HG03457 (cell line): ENCODE data around the gene CFDP1.
"Not testable (repeated sequence)": the region's sequence is repeated elsewhere in the genome, so short reads cannot be mapped to it uniquely, and the experiment has no call there.

ENCODE experiments used
- ATAC-seq: cut with Tn5 transposase; IDR thresholded peaks from one replicate; pipeline ENCODE4 v1.9.1; 2021; ENCODE audit warnings: moderate number of reproducible peaks; ENCODE audit not compliant: unreplicated experiment

The CFDP1 gene

GRCh38 chr16:75459691-75460090, 26.4 kb upstream of the CFDP1 start:
- ATAC-seq = no peak

GRCh38 chr16:75458439-75458838, 25.1 kb upstream of the CFDP1 start:
- no peak for ATAC-seq

- ATAC-seq = no peak
These were observed 24.7 kb upstream of the CFDP1 start for GRCh38 chr16:75458029-75458428.

- ATAC-seq = no peak
These were observed 24.2 kb upstream of the CFDP1 start for GRCh38 chr16:75457485-75458021.

GRCh38 chr16:75456971-75457370, 23.7 kb upstream of the CFDP1 start:
- no peak for ATAC-seq

GRCh38 chr16:75456486-75456885, 23.2 kb upstream of the CFDP1 start:
- not testable (repeated sequence) for ATAC-seq

GRCh38 chr16:75455677-75456076, 22.4 kb upstream of the CFDP1 start:
- ATAC-seq = no peak

GRCh38 chr16:75452464-75453190, 19.3 kb upstream of the CFDP1 start:
- ATAC-seq = no peak

GRCh38 chr16:75446416-75446815, 13.1 kb upstream of the CFDP1 start:
- no peak for ATAC-seq

- ATAC-seq = no peak
These were observed 12.0 kb upstream of the CFDP1 start for GRCh38 chr16:75445298-75445697.

GRCh38 chr16:75443298-75443697, 10.0 kb upstream of the CFDP1 start:
- no peak for ATAC-seq

GRCh38 chr16:75433732-75434413, 570 bp upstream of the CFDP1 start:
- ATAC-seq = peak; percentile 53

GRCh38 chr16:75429621-75430403, 3.5 kb downstream of the CFDP1 start:
- ATAC-seq = no peak

GRCh38 chr16:75426524-75426923, 6.8 kb downstream of the CFDP1 start:
- not testable (repeated sequence) for ATAC-seq

- ATAC-seq = not testable (repeated sequence)
These were observed 9.1 kb downstream of the CFDP1 start for GRCh38 chr16:75424105-75424762.

- no peak for ATAC-seq
These were observed 9.6 kb downstream of the CFDP1 start for GRCh38 chr16:75423723-75424104.

- no peak for ATAC-seq
These were observed 11.5 kb downstream of the CFDP1 start for GRCh38 chr16:75421820-75422126.

- peak; percentile 77 for ATAC-seq
These were observed 12.1 kb downstream of the CFDP1 start for GRCh38 chr16:75420987-75421819.

GRCh38 chr16:75416904-75417565, 16.3 kb downstream of the CFDP1 start:
- ATAC-seq = no peak
